ENCODE results near the gene CMIP.

CMIP gene

GRCh38 chr16:81675662-81676061, 231.1 kb downstream of the CMIP start:
- Histone ChIP-seq H3K27me3 (replicated peaks; ENCODE audit: control insufficient read depth, insufficient read depth, low read length) (no peaks in the 10 kb centered on the region), H3K4me3 (replicated peaks; ENCODE audit: low read depth, low read length) (no peak overlapping the region), H3K36me3 (ENCODE audit: control insufficient read depth, insufficient read depth, low read length) (peaks cover 2% of the 10 kb centered on the region)
- DNase-seq (ENCODE audit: extremely low read depth, insufficient read length): no peak
- no peak for TF ChIP-seq CTCF (IDR thresholded peaks at IDR 0.05; ENCODE audit: insufficient read depth, low read length, poor library complexity, severe bottlenecking)

GRCh38 chr16:81676066-81676882, 231.7 kb downstream of the CMIP start:
- H3K36me3 ChIP-seq (ENCODE audit: control insufficient read depth, insufficient read depth, low read length): peaks cover 2% of the 10 kb centered on the region
- no peak for DNase-seq (ENCODE audit: extremely low read depth, insufficient read length)
- TF ChIP-seq CTCF (IDR thresholded peaks at IDR 0.05; ENCODE audit: insufficient read depth, low read length, poor library complexity, severe bottlenecking): no peak
- no peaks in the 10 kb centered on the region for H3K27me3 ChIP-seq (replicated peaks; ENCODE audit: control insufficient read depth, insufficient read depth, low read length)
- H3K4me3 ChIP-seq (replicated peaks; ENCODE audit: low read depth, low read length): no peak overlapping the region

GRCh38 chr16:81676883-81677737, 232.5 kb downstream of the CMIP start:
- no peak overlapping the region for H3K4me3 ChIP-seq (replicated peaks; ENCODE audit: low read depth, low read length)
- no peaks in the 10 kb centered on the region for H3K27me3 ChIP-seq (replicated peaks; ENCODE audit: control insufficient read depth, insufficient read depth, low read length)
- TF ChIP-seq CTCF (IDR thresholded peaks at IDR 0.05; ENCODE audit: insufficient read depth, low read length, poor library complexity, severe bottlenecking): no peak
- DNase-seq (ENCODE audit: extremely low read depth, insufficient read length): no peak
- H3K36me3 ChIP-seq (ENCODE audit: control insufficient read depth, insufficient read depth, low read length): peaks cover 2% of the 10 kb centered on the region

- Histone ChIP-seq H3K27me3 (replicated peaks; ENCODE audit: control insufficient read depth, insufficient read depth, low read length) (no peaks in the 10 kb centered on the region), H3K36me3 (ENCODE audit: control insufficient read depth, insufficient read depth, low read length) (peaks cover 2% of the 10 kb centered on the region)
- TF ChIP-seq CTCF (IDR thresholded peaks at IDR 0.05; ENCODE audit: insufficient read depth, low read length, poor library complexity, severe bottlenecking): no peak
Observed at GRCh38 chr16:81678326-81679095, 233.9 kb downstream of the CMIP start.

GRCh38 chr16:81679721-81680430, 235.3 kb downstream of the CMIP start:
- DNase-seq (ENCODE audit: extremely low read depth, insufficient read length): no peak
- peaks cover 2% of the 10 kb centered on the region for H3K36me3 ChIP-seq (ENCODE audit: control insufficient read depth, insufficient read depth, low read length)
- TF ChIP-seq CTCF (IDR thresholded peaks at IDR 0.05; ENCODE audit: insufficient read depth, low read length, poor library complexity, severe bottlenecking): no peak
- H3K4me3 ChIP-seq (replicated peaks; ENCODE audit: low read depth, low read length): no peak overlapping the region
- H3K27me3 ChIP-seq (replicated peaks; ENCODE audit: control insufficient read depth, insufficient read depth, low read length): no peaks in the 10 kb centered on the region

More at GRCh38 chr16:81678326-81679095, 233.9 kb downstream of the CMIP start:
- DNase-seq (ENCODE audit: extremely low read depth, insufficient read length): no peak
- H3K4me3 ChIP-seq (replicated peaks; ENCODE audit: low read depth, low read length): no peak overlapping the region

Measured in GM06990 (cell line).